Stimulated activated CD4-positive, alpha-beta T cell treated with anti-CD3 and anti-CD28 coated beads, Interleukin-12 subunit alpha, Interleukin-12 subunit beta, amount 100 ng/mL, for 24 hours (primary cell): ENCODE results near the gene TENM3.

ENCODE experiments used
- DNase-seq, 2 experiments: peaks; one replicate each; pipeline ENCODE4 v3.0.0-alpha.2; 2020; ENCODE audit warnings: low read depth in 2 of 2

Gene TENM3

DNA sequence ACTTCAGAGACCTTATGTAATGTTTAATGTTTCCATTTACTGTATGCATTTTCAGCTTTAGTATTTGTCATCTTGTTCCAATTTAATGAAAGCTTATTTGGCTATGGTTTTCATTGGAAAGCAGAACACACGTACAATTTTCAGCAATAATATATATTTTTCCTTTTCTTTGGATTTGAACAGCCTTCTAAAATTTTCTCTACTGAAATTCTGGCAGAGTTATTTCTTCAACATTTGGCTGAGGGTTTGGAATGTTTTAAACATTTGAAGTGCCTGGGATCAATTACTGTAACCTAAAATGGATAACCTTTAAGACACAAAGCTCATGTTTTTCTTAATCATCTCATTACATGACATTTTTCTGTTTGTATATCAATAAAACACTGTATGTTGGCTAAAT is 156.9 kb downstream of the TENM3 start:
- DNase-seq = no peak

DNA sequence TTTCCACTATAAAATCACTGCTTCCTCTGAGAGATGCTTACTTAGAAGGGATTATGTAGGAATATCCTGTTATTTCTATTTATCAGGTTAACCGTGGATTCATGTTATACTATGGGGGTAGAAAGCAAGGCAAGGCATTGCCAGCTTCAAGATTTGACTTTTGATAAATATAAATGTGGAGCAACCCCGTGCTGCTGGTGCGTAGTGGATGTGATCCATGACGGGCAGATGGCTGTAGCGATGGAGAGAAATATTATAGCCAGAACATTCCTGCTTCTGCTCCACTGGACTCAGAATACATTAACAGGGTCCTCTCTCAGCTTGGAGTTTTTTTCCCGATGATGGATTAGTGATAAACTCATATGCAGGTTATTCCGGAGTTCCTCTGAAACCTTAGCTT is 157.6 kb downstream of the TENM3 start:
- no peak for DNase-seq

DNA sequence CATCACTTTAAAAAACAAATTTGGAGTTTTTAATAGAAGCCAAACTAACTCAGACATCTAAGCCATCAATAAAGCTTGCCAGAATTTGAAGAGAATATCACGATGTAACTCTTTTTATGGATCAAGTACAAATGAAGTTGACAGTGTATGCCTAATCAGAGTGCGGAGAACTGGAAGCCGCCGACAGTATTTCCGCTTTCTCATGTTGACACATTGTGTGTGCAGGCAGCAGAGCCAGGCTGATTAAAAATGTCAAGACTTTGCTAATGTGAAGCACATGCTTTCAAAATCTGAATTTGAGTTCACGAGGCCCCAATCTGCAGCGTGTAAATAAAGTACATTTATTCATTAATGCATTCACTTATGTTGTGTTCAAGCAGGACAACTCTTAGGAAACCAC is 161.2 kb downstream of the TENM3 start:
- DNase-seq = no peak

DNA sequence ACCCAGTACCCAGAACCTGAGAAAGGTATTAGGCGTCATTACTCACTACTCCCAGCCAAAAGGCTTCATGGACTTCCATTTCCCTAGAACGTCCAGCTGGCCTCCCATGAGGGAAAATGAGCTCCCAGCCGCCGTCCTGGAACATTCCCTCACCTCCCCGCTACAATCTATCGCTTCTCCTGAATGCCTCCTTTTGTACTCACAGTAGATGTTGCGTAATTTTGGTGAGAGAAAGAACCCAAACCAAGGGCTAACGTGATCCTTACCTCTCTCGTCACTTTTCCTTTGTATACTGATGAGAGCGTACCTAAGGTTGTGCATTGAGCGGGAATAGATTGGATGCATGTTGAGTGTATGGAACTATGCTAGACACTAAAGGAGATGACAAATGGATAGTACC is 161.9 kb downstream of the TENM3 start:
- DNase-seq = no peak

DNA sequence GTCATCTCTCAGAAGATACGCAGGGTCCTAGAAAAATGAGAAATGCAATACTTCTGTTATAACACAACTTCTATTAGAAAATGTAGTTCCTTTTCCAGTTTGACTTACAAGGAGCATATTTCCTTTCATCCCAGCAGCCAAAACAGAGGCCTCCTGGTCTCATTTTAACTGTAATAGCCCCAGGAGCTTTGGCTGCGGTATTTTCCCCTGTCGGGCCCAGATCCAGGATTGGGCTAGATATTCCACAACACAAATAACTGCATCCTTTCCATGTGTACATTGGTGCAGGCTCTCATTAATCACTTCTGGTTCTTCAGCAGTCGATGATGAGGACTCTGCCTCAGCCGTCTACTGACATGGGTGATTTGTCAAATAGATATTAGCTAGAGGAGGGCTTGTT is 166.1 kb downstream of the TENM3 start:
- DNase-seq = no peak

DNA sequence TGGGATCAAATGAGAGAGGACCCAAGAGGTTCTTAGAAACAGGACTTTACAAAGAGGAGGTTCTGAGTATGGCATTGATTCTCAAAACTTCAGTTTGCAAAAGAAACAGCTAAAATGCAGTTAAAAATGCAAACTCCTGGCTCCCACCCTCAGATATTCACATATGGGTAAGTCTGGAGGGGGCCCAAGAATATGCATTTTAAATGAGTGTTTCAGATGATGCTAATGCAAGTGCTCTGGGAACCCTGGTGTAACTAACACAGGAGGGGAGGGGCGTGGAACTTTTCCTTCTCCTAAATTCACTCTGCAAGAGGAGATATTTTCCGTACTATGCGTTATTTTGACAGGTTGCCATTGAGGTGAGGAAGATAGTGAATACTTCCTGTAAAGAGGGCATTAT is 168.2 kb downstream of the TENM3 start:
- no peak for DNase-seq

DNA sequence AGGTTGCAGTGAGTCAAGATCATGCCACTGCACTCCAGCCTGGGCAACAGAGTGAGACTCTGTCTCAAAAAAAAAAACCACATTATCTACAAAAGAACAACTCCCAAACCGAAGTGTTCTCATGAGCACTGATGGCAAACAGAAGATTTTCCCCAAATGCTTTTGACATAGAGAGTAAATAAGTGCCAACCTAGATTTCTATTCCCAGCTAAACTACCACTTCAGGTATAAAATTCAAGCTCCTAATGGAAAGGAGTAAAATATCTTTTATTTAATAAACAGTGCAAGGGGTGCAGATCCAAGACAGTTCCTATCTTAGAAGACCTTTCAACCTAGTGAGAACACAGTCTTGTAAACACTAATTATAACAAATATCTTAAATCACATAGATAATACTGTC is 170.3 kb downstream of the TENM3 start:
- no peak for DNase-seq

DNA sequence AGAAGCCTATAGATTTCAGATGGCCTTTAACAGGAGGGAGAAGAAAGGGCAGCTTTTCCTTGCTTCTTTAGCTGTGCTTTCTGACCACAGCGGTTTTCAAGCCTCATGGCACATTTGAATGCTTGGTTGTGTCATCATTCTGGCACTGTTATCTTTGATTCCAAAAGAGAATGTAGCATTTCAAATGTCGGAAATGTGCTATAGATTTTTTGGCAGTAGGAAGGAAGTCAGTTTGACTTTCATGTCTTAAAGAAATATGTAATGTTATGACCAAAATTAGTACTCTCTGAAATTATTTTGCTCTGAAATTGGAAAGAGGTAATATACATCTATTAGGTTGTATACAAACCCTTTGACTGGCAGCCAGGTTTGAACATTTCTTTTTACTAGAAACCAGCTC is 171.9 kb downstream of the TENM3 start:
- no peak for DNase-seq

DNA sequence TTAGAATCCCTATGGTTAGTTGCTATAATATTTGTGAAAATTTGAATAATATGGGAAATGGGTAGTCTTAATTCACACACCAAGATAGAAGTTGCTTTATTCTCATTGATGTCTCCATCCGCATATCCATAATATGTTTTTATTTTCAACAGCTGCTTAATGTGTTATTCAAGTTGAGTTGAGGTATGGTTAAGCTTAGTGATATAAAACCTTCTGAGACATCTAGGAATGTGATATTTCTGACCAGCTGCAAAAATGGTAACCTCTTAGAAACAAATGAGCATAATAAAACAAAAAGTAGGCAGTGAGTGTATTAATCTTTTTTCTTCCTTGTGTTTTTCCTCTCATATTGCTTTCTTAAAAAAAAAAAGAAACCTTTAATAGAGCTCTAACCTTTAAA is 172.9 kb downstream of the TENM3 start:
- no peak for DNase-seq

DNA sequence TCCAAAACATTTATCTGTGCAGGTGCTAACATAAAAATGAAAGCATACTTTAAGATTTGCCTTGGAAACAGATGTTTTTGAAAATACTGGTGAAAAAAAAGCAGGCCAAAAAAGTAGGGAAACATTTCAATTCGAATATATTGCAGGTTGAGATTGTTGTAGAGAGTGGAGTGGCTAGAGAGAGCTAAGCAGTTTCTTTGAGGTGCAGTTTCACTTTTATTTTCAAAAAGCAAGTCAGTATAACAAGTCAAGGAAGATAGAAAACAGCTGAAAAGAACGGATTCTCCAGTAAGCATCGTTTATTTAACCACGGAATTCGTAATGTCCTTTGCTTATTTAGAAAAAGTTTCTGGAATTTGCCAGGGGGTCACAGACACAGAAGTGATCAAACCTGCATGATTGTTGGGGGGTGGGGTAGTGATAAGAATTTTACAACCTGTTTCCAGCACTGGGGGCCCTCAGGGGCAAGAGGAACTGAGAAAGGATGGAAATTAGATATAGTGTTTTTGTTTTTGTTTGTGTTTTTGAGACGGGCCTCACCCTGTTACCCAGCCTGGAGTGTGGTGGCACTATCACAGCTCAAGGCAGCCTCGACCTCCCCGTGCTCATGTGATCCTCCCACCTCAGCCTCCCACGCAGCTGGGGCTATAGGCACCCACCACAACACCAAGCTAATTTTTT is 175.0 kb downstream of the TENM3 start:
- DNase-seq = no peak

DNA sequence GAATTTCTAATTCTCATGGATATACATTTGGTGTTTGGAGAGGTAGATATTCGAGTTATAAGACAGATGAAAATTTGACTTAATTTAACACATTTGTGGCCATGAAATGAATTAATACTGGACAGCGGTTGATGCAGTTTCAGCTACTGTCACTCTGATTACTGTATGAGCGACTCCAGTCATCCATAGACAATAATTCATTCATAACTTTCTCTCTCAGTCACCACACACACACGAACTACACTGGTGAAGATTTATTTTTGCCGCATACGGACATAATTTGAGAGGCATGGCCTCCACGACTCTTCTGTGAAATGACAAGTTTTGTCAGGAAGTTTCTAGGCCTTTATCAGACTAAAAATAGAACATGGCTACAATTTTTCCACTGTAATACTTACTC is 177.0 kb downstream of the TENM3 start:
- DNase-seq = no peak

DNA sequence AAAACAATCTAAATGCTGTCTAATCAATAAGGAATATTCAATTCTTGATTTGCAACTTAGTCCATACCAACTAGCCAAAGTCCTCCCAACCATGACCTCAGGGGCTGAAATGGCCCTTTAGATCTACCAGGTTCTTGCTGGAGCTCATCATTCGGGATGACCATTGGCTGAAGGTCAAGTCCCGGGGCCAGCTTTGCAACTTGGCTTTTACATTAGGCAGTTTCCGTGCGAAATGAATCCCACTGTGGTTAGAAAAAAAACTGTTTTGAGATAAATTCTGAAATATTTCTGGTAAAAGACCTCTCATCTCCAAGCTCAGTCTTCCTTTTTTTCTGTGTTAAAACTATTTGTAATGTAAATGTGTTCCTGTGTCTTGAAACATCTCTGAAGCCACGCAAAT is 178.6 kb downstream of the TENM3 start:
- no peak for DNase-seq

DNA sequence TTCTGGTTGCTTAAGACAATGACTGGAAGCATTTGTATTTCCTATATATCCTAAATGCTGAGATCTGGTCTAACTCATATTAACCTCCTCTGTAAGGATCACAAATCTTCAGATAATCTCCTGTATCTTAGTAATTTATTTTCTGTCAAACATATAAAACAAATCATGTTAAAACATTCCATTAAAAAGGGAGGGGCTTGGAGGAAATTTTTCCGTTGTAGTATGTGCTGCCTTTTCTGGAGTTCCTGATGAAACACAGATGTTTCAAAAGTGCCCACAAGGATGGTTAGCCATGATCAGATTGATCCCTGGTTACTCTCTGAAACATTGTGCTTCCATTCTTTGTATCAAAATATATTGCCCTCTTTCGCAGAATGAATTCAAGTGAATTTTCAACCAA is 182.1 kb downstream of the TENM3 start:
- DNase-seq = no peak

DNA sequence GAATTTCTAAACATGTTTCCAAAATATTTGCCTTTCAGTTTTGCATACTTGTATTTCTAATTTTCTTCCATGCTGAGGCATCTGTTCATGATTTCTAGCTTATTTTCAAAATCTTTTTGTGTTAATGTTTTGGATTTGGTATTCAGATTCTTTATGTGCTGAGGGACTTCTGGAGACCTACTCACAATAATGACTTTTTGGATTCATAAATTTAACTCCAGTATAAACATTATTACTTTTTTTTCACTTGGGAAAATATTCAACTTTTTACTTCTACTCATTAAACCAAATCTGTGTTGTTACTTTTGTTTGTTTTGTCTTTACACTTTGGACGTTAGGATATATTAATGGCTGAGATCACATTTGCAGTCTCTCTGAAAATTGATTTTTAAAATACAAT is 183.7 kb downstream of the TENM3 start:
- no peak for DNase-seq

DNA sequence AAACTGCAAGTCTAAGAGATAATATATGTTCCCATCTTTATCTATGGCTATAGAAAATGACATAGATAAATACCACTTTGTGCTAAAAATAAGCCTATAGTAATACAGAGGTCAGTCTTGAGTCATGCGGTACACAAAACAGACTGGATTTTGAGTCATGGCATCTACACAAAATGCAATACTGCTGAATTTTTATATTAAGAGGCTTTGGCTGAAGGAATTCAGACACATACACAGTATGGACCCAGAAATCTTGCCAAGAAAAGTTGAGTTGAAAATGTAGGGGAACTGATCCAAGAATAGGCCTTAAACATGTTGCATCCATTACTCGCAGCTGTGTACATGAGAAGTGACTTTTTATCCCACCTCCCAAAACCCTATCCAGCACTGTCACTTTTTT is 184.4 kb downstream of the TENM3 start:
- DNase-seq = no peak

DNA sequence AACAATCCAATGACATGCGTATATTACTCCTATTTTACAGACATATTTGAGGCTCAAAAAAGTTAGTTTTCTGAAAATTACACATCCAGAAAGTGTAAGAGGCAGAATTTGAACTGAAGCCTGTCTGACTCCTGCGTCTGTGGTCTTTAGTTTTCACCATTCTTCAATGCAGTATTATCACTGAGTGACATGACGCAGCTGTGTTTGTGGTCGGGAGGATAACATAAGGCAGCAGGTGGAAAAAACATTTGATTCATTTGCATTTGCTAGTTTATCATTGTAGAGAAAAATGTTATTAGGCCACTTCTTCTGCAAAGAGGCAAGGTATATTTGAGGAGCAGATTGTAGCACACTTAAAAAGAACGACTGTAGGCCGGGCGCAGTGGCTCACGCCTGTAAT is 186.7 kb downstream of the TENM3 start:
- DNase-seq = no peak

DNA sequence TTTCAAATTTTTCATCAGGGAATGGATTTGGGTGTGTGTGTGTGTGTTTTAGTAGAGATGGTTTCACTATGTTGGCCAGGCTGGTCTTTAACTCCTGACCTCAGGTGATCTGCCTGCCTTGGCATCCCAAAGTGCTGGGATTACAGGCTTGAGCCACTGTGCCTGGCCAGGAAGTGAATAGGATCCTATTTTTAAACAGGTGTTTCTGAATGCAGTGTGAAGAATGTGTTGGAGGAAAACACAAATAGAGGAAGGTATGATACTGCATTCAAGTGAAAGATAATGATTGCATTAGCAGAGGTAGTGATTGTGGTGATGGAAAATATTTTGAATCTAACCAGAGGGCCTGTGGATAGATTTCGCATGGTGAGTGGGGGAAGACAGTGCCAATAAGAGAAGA is 189.6 kb downstream of the TENM3 start:
- no peak for DNase-seq

DNA sequence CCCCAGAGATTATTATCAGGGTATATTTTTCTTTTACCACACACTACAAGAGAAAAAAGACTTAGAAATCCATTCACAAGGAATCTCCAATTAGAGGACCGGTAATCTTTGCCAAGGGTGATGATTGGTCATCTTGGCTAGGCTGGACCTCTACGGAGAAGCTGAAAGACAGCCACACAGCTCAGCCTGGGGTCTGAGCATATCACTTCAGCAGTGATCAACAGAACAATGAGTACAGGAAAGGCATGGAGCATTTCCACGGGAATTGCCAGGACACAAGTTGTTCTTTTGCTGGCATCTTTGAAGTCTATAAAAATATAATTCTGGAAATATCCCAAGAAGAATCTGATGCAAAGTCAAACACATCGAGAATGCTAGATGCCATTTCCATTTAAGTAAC is 191.5 kb downstream of the TENM3 start:
- DNase-seq = no peak

DNA sequence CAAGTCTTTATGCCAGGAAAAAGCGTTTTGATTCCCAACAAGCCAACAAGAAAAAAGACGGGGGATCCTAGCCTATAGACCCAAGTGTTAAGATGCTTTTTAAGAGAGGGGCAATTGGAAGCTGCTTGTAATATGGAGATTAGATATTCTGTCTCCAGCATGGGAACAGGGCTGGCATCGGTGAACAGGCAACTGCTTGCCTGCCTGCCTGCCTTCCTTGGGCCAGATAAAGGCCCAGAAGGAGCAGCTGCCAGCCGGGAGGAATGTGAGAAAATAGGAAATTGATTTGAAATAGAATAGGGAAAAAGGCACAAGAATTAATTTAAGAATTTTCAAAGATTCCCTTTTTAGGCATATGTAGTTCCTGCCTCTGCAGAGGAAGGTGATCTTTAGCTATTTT is 192.2 kb downstream of the TENM3 start:
- no peak for DNase-seq

DNA sequence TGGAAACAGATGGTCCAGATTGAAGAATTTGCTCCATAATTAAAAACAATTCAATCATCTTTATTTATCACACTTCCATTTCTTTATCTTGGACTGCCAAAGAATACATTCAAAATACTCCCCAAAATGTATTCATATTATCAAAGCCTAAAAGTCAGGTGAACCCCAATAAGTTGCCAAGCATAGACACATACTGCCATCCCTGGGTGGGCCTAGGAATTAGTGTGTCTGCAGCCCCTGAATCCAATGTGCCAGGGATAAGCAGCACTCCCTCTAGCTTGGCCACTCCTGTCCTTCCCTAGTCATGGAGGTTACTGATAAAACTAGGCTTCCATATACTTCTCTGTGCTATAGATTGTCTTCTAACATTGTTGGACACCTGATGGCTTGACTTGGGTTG is 199.9 kb downstream of the TENM3 start:
- DNase-seq = no peak

DNA sequence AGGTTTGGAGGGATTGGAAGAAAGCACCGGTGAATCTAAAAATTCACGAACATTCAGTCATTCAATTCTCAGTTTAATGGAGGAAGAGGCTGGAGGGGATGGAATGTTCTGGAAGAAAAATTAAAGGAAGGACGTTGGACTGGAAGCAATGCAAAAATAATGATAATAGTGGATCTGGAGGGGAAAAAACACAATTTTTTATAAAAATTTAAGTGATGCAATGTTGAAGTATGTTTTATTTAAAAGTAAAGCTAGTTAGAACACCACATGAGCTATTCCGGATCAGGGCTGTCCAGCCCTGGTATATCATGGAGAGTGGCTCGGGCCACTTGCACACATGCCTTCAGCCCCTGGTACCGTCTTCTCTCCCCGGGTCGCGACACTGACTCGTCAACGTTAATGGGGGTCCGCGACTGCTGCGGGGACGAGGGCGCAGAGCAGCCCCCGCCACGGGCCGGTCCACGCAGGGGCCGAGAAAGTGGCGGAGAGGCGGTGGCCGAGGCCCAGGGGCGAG is 204.6 kb downstream of the TENM3 start:
- DNase-seq = no peak

DNA sequence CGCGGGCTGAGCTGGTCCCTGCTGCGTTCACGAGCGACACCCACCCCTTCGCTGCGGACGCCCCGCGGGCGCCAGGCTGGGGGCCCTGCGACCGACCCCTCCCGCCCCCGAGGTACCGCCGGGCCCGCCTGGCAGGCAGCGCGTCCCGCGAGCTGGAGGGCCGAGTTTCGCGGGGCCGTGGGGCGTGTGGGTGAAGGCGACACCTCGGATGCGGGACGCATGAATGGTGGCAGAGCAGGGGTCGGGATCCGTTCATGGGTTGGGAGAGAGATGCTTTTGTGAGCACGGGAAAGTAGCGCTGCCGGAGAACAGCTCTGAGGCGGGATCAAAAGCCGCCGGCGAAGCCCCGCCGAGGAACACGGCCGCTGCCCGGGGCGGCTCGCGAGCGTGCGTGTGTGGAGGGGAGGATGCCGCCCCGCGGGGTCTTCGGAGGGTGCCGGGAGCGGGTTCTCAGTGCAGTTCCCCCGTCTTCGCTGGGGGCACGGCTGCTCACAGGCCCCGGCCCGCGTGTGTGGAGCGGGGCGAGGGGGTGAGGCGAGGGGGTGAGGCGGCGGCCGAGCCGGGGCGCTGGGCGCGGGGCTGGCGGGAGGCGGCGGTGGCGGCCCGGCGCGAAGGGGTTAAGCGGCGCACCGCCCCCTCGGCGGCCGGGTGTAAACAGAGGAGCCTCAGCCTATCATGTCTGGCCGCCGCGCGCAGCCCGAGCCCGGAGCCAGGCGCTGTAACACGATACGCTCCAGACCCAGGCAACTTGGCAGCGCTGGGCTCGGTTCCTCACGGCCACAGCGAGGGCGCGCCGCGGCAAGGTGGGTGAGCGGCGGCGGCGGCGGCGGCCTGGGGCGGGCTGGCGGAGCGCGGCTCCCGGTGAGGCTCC is 205.3 kb downstream of the TENM3 start:
- DNase-seq = peak; percentile 18 to 40

DNA sequence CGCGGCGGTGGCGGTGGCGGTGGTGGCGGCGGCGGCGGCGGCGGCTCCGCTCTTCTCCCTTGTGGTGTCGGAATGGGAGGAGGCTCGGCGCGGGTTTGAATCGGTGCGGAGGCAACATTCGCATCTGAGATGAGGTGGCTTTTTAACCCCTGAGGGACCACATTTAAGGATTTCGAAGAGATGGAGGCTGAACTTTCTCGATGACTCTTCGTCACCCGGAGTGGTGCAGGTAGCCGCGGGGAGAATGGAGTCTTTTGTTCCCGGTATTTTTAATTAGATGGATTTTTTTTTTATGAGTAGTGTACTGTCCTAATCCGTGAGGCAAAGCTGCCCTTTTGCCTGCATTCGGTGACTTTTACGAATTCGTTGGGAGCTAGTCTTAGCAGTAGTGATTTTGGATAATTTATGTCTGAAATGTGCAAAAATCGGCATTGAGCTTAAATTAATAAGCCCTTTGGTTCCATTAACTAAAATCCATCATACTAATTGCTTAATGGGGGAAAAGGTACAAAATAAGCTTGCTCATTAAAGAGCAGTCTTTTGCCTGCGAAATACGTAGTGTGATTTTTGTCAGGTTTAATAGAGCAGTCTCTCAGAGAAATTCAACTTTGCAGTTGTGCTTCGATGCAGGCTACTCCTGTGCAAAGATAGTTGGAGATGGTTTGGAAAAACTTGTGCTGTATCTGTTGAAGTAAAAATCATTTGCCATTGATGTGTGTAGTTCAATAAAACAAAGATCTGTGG is 206.2 kb downstream of the TENM3 start:
- peak in 1 of 2 experiments; percentile 6 for DNase-seq
